Thyroid gland (tissue), 4 donors: ENCODE measurements around the gene TIMP3.

Experiments
- CTCF ChIP-seq, 6 experiments: fragments of 200-600 bp in 3 of 6; fragments of 450-650 bp in 3 of 6; sonication (generic) in 3 of 6; IDR thresholded peaks; one replicate each; pipeline ENCODE4 v1.5.1; 2016 to 2019; ENCODE audit warnings: antibody characterized with exemption in 6 of 6, mild to moderate bottlenecking in 2 of 6, inconsistent platforms in 1 of 6, moderate library complexity in 1 of 6
- POLR2A ChIP-seq, 2 donors: fragments of 450-650 bp; IDR thresholded peaks; one replicate each; pipeline ENCODE4 v1.6.1; 2017; ENCODE audit warnings: antibody characterized with exemption in 2 of 2, mild to moderate bottlenecking in 2 of 2, moderate library complexity in 1 of 2

- TF ChIP-seq CTCF (IDR thresholded peaks at IDR 0.05) (no peak), POLR2A (IDR thresholded peaks at IDR 0.05) (no peak)
These were observed 58.2 kb downstream of the TIMP3 start for GRCh38 chr22:32859743-32860142.
